Gastroesophageal sphincter (tissue), 4 donors: Measurements from ENCODE around the gene BAMBI. TPM values are rescaled to one million over a fixed set of nuclear protein-coding genes. Genes with fewer than 3 reads are reported as not detected.
A peak's percentile ranks its signal among the peaks of the same experiment; 100 is the strongest.

Experiments
- ATAC-seq: fragments of 150-250 bp; one replicate; pipeline ENCODE4 v1.9.1; 2016; ENCODE audit warnings: mild to moderate bottlenecking, moderate library complexity
- H3K27ac ChIP-seq, 4 donors: fragments of 200-600 bp; sonication (generic) in 3 of 4; 1 replicate in 3 of 4; 2 replicates in 1 of 4; pipeline ENCODE4 v1.5.1; 2016 to 2019
- H3K27me3 ChIP-seq: fragments of 200-600 bp; sonication (generic); one replicate; pipeline ENCODE4 v1.5.1; 2019
- H3K36me3 ChIP-seq, 2 donors: fragments of 200-600 bp; sonication (generic); one replicate each; pipeline ENCODE4 v1.5.1; 2019; ENCODE audit warnings: control low read depth in 1 of 2
- H3K4me1 ChIP-seq, 3 donors: fragments of 200-600 bp; sonication (generic); 1 replicate in 2 of 3; 2 replicates in 1 of 3; pipeline ENCODE4 v1.5.1; 2016 to 2019; ENCODE audit warnings: control low read depth in 2 of 3
- H3K4me3 ChIP-seq, 2 donors: fragments of 200-600 bp; sonication (generic); one replicate each; pipeline ENCODE4 v1.5.1; 2019; ENCODE audit warnings: mild to moderate bottlenecking in 1 of 2, moderate library complexity in 1 of 2
- H3K9me3 ChIP-seq, 3 donors: fragments of 200-600 bp; sonication (generic); one replicate each; pipeline ENCODE4 v1.5.1; 2017 to 2019; ENCODE audit warnings: control low read depth in 2 of 3
- EP300 ChIP-seq: sonication (generic); formaldehyde crosslinking; IDR thresholded peaks from one replicate; pipeline ENCODE4 v1.6.1; 2017; ENCODE audit warnings: antibody characterized with exemption, mild to moderate bottlenecking
- POLR2A ChIP-seq, 2 donors: fragments of 450-650 bp; IDR thresholded peaks; one replicate each; pipeline ENCODE4 v1.6.1; 2017; ENCODE audit warnings: antibody characterized with exemption in 2 of 2, mild to moderate bottlenecking in 2 of 2, moderate library complexity in 1 of 2
- POLR2AphosphoS5 ChIP-seq: sonication (generic); formaldehyde crosslinking; IDR thresholded peaks from one replicate; pipeline ENCODE4 v1.6.1; 2017; ENCODE audit warnings: antibody characterized with exemption
- WGBS, 2 donors: methylation state at CpG; one replicate each; pipeline ENCODE4 v1.1.5; 2018; ENCODE audit warnings: low coverage in 1 of 2; 5-methylcytosine and 5-hydroxymethylcytosine counted together
- total RNA-seq, 4 donors: library from RNA; depleted of rRNA; stranded (reverse); fragments of >200 nt; gene quantifications; one replicate each; pipeline ENCODE4 v1.1.0, GENCODE V29; 2016
- TF ChIP-seq, protein P1 (sequence below), 4 experiments: fragments of 200-600 bp in 2 of 4; fragments of 450-650 bp in 2 of 4; sonication (generic) in 1 of 4; IDR thresholded peaks; one replicate each; pipeline ENCODE4 v1.5.1; 2017 to 2019; ENCODE audit warnings: antibody characterized with exemption in 4 of 4, mild to moderate bottlenecking in 2 of 4, moderate library complexity in 2 of 4

BAMBI gene
- total RNA-seq, 4 donors from 2014 or later, result 5.6 to 6.0 (median 5.8) TPM

DNA sequence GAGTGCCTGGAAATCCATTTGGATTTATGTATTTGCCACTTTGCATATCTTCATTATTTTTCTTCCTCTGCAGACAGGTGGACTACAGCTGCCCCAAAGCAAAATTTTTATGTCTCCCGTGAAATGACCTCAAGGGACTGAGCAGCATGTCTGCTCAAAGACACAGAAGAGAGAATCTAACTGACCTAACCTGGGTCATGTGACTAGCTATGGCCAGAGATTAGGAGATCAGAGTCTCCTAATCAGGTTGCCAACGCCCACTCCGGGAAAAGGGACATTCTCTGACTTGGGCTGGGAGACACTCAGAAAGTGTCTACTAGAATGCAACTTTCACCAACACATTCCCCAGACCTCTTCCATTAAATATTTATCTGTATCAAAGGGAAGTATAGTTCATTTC lies 2.5 kb upstream of the BAMBI start:
- H3K27ac ChIP-seq, result no peak overlapping the region
- no peak overlapping the region for H3K4me3 ChIP-seq
- no peaks in the 10 kb centered on the region for H3K9me3 ChIP-seq
- H3K4me1 ChIP-seq, result peaks cover 0 to 30% (median 0%) of the 10 kb centered on the region in 3 donors
- WGBS, 2 donors, result 50 to 88% methylated on average over 2 to 3 of the region's 3 CpGs
- no peaks in the 10 kb centered on the region for H3K36me3 ChIP-seq
- TF ChIP-seq, protein P1, sequence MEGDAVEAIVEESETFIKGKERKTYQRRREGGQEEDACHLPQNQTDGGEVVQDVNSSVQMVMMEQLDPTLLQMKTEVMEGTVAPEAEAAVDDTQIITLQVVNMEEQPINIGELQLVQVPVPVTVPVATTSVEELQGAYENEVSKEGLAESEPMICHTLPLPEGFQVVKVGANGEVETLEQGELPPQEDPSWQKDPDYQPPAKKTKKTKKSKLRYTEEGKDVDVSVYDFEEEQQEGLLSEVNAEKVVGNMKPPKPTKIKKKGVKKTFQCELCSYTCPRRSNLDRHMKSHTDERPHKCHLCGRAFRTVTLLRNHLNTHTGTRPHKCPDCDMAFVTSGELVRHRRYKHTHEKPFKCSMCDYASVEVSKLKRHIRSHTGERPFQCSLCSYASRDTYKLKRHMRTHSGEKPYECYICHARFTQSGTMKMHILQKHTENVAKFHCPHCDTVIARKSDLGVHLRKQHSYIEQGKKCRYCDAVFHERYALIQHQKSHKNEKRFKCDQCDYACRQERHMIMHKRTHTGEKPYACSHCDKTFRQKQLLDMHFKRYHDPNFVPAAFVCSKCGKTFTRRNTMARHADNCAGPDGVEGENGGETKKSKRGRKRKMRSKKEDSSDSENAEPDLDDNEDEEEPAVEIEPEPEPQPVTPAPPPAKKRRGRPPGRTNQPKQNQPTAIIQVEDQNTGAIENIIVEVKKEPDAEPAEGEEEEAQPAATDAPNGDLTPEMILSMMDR (IDR thresholded peaks at IDR 0.05), result no peak
- no peak for TF ChIP-seq POLR2AphosphoS5
- TF ChIP-seq EP300, result no peak
- TF ChIP-seq POLR2A (IDR thresholded peaks at IDR 0.05), result no peak
- peaks cover 66% of the 10 kb centered on the region for H3K27me3 ChIP-seq
- no peak for ATAC-seq

DNA sequence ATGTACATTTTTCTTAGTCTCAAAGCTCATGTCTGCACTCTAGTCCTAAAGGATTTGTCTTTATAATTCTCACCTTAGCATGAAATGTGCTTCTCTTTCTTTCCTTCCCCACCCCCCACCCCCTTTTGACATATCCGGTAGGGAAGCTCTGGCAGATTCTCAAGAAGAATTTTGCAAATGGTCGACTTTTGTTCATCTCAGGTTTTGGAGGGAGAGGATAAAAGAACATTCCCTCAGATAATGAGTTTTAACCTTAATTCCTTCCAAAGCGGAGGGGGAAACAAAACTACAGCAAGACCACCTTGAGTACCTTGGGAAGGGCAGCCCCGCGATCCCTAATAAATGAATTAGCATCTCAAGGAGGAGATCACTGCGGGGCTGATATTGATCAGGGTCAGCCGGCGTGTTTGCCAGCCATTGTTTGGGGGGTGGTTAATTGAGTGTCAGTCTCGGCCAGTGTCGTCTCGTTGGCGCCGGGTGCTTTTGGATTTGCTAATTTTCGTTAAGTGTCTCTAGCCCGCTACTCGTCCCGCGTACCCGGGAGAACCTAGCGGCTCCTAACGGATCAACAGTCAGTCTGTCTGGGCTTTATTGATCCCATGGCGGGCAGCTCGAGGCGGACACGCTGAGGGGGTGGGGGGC lies 874 bp upstream of the BAMBI start:
- peak overlapping the region in 1 of 4 donors; percentile 67 for H3K27ac ChIP-seq
- H3K4me3 ChIP-seq, result peak overlapping the region; percentile 80 to 92
- TF ChIP-seq, protein P1 (IDR thresholded peaks at IDR 0.05), result no peak
- TF ChIP-seq POLR2A (IDR thresholded peaks at IDR 0.05) (no peak), EP300 (no peak), POLR2AphosphoS5 (no peak)
- H3K4me1 ChIP-seq, result peaks cover 0 to 41% (median 0%) of the 10 kb centered on the region in 3 donors
- peaks cover 66% of the 10 kb centered on the region for H3K27me3 ChIP-seq
- no peaks in the 10 kb centered on the region for H3K36me3 ChIP-seq
- no peaks in the 10 kb centered on the region for H3K9me3 ChIP-seq
- 5 to 8% methylated on average over 5 to 7 of the region's 25 CpGs for WGBS, 2 donors
- ATAC-seq, result peak; percentile 5

DNA sequence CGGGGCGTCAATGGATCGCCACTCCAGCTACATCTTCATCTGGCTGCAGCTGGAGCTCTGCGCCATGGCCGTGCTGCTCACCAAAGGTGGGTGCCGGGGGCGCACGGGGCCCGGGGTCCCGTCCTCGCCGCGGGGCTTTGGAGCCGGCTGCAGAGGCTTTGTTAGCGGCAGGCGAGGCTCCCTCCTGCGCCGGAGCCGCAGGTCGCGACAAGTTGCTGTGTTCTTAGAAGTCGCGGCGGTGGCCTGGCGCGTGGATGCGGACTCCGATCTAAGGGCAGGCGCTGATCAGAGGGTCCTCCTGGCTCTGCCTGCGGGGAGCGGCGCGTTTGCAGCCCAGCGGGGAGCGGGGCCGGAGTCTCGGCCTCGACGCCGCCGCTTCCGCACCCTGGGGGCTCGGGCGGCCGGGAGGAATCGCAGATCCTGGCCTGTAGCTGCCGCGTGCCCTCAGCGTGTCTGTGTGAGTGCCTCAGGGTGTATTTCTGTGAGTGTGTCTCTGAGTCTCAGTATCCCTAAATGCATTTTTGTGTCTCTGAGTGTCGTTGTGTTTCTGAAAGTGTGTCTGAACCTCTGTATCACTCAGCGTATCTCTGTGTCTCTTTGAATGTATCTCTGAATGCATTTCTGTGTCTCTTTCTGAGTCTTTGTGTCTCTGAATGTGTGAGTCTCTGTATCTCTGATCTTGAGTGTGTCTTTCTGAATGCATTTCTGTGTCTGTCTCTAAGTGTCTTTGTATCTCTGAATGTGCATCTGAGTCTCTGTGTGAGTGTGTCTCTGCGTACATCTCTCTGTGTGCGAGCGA lies 766 bp downstream of the BAMBI start:
- 37 to 40% methylated on average over 1 to 4 of the region's 54 CpGs for WGBS, 2 donors
- H3K27me3 ChIP-seq, result peaks cover 61% of the 10 kb centered on the region
- H3K4me3 ChIP-seq, result peak overlapping the region; percentile 80 to 92
- no peaks in the 10 kb centered on the region for H3K36me3 ChIP-seq
- ATAC-seq, result no peak
- TF ChIP-seq POLR2AphosphoS5, result no peak
- no peak for TF ChIP-seq POLR2A (IDR thresholded peaks at IDR 0.05)
- TF ChIP-seq, protein P1 (IDR thresholded peaks at IDR 0.05), result no peak
- no peak for TF ChIP-seq EP300
- no peaks in the 10 kb centered on the region for H3K9me3 ChIP-seq
- H3K27ac ChIP-seq, result peak overlapping the region in 3 of 4 donors; percentile 67 to 76 (median 67)
- peaks cover 0 to 41% (median 0%) of the 10 kb centered on the region in 3 donors for H3K4me1 ChIP-seq

DNA sequence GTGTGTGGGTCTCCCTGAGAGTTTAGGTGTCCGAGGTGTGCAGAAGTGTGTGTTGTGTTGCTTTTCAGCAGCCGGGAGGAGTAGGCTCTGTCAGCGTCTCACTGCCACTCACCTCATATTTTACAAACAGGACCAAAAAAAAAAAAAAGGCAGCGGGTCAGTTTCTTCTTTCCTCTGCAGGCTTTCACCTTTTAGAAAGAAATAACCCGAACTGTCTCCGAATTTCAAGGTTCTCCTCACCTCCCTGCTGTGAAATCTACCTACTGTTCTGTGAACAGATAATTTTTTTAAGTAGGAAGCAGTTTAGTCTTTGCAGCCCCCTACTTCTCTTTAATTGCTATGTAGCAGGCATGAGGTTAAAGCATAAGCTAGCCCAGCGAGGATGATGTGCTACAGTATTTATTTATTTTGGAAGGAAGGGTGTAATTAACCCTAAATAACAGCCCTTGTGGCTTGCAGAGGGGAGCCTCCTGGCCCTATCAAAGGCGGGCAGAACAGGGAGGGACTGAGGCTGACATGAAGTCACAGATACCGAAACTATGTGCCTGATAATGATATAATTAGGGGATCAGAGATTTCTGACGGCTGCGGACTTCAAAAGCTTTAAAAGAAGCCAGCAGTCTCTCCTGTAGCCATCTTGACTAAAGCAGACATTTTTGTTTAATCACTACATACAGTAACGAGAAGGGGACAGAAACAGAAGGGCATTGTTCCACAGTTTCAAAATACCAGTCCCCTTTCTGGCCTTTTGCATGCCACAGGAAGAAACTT lies 1.6 kb downstream of the BAMBI start:
- 48 to 49% methylated on average over 7 to 12 of the region's 12 CpGs for WGBS, 2 donors

More for the DNA sequence above, 1.6 kb downstream of the BAMBI start:
- peaks cover 0 to 41% (median 0%) of the 10 kb centered on the region in 3 donors for H3K4me1 ChIP-seq
- H3K4me3 ChIP-seq, result peak overlapping the region; percentile 80 to 92
- H3K9me3 ChIP-seq, result no peaks in the 10 kb centered on the region
- no peak overlapping the region for H3K27ac ChIP-seq
- H3K27me3 ChIP-seq, result peaks cover 65% of the 10 kb centered on the region
- TF ChIP-seq, protein P1 (IDR thresholded peaks at IDR 0.05), result no peak
- TF ChIP-seq EP300 (no peak), POLR2AphosphoS5 (no peak), POLR2A (IDR thresholded peaks at IDR 0.05) (no peak)
- ATAC-seq, result no peak
- no peaks in the 10 kb centered on the region for H3K36me3 ChIP-seq
